ENCODE measurements around the gene SELENOI. TPM values are rescaled to one million over a fixed set of nuclear protein-coding genes. Genes with fewer than 3 reads are reported as not detected.
A peak's percentile ranks its signal among the peaks of the same experiment; 100 is the strongest.

SELENOI gene
- total RNA-seq, 1 experiment from 2014 or later = 75.4 TPM

DNA sequence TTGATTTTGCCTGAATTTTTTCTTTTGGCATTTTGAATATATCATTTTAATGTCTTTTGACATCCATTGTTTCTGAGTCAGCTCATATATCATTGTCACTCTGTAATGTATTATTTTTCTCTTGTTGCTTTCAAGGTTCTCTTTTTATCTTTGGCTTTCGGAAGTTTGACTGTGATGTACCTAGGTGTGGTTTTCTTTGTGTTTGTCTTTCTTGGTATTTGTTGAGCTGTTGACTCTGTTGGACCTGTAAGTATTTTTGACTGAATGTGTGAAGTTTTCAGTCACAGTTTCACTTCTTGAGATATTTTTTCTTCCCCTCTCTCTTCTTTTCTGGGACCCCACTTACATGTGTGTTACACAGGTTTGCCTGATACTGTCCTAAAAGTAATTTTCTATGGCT lies 30.9 kb downstream of the SELENOI start:
- Mint-ChIP-seq H3K27me3 (ENCODE audit: unreplicated experiment) (no peaks in the 10 kb centered on the region), H3K36me3 (ENCODE audit: insufficient read depth, unreplicated experiment) (peaks cover 30% of the 10 kb centered on the region), H3K4me3 (ENCODE audit: low read depth, unreplicated experiment) (no peak overlapping the region), H3K4me1 (ENCODE audit: low read depth, unreplicated experiment) (no peaks in the 10 kb centered on the region), H3K27ac (ENCODE audit: unreplicated experiment) (no peak overlapping the region), H3K9me3 (ENCODE audit: low read depth, unreplicated experiment) (no peaks in the 10 kb centered on the region)
- no peak for DNase-seq
- no TSS peak for BruUV-seq (replicated peaks)
- TF ChIP-seq, protein P1, sequence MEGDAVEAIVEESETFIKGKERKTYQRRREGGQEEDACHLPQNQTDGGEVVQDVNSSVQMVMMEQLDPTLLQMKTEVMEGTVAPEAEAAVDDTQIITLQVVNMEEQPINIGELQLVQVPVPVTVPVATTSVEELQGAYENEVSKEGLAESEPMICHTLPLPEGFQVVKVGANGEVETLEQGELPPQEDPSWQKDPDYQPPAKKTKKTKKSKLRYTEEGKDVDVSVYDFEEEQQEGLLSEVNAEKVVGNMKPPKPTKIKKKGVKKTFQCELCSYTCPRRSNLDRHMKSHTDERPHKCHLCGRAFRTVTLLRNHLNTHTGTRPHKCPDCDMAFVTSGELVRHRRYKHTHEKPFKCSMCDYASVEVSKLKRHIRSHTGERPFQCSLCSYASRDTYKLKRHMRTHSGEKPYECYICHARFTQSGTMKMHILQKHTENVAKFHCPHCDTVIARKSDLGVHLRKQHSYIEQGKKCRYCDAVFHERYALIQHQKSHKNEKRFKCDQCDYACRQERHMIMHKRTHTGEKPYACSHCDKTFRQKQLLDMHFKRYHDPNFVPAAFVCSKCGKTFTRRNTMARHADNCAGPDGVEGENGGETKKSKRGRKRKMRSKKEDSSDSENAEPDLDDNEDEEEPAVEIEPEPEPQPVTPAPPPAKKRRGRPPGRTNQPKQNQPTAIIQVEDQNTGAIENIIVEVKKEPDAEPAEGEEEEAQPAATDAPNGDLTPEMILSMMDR (IDR thresholded peaks at IDR 0.05; ENCODE audit: unreplicated experiment) = no peak
- intact Hi-C loops (cut with micrococcal nuclease; ENCODE audit: unreplicated experiment) = no loop called here
- CTCF ChIA-PET = no interaction called here

DNA sequence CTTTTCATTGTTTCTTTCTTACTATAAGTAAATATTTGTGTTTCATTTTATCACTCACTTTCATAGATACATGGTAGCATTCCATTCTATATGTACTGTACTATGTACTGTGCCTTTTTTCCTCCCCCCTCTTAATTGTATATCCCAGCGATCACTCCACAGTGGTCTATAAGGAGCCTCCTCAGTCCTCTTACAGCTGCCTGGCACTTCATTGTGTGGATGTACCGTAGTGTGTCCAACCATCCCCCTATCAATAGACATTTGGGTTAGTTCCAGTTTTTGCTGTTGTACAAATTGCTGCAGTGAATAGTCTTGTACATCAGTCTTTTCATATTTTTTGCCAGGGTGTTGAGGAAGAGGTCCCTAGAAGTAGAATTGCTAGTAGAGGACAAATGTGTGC lies 34.3 kb downstream of the SELENOI start:
- Mint-ChIP-seq H3K27me3 (ENCODE audit: unreplicated experiment) (no peaks in the 10 kb centered on the region), H3K36me3 (ENCODE audit: insufficient read depth, unreplicated experiment) (peaks cover 30% of the 10 kb centered on the region), H3K27ac (ENCODE audit: unreplicated experiment) (no peak overlapping the region), H3K9me3 (ENCODE audit: low read depth, unreplicated experiment) (no peaks in the 10 kb centered on the region), H3K4me3 (ENCODE audit: low read depth, unreplicated experiment) (no peak overlapping the region), H3K4me1 (ENCODE audit: low read depth, unreplicated experiment) (no peaks in the 10 kb centered on the region)
- no TSS peak for BruUV-seq (replicated peaks)
- CTCF ChIA-PET = no interaction called here
- TF ChIP-seq, protein P1 (IDR thresholded peaks at IDR 0.05; ENCODE audit: unreplicated experiment) = no peak
- intact Hi-C loops (cut with micrococcal nuclease; ENCODE audit: unreplicated experiment) = no loop called here
- DNase-seq = no peak

DNA sequence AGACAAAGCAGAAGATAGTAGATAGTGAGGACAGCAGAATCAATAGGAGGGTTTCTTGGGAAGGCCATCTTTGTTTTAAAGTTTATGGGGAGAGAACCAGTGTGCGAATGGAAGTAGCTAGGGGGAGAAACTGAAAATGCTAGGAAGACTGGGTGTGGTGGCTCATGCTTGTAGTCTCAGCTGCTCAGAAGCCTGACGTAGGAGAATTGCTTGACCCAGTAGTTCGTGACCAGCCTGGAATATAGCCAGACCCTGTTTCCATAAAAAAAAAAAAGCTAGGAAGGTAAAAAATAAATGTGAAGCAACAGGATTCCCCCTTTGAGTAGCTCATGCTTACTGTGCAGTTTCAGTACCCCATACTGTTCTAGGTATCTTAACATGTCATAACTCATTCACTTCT lies 36.6 kb downstream of the SELENOI start:
- H3K36me3 Mint-ChIP-seq (ENCODE audit: insufficient read depth, unreplicated experiment) = peaks cover 32% of the 10 kb centered on the region
- no peak for DNase-seq
- H3K4me3 Mint-ChIP-seq (ENCODE audit: low read depth, unreplicated experiment) = no peak overlapping the region
- CTCF ChIA-PET = no interaction called here
- intact Hi-C loops (cut with micrococcal nuclease; ENCODE audit: unreplicated experiment) = no loop called here
- BruUV-seq (replicated peaks) = no TSS peak
- H3K27ac Mint-ChIP-seq (ENCODE audit: unreplicated experiment) = peak overlapping the region; percentile 52
- TF ChIP-seq, protein P1 (IDR thresholded peaks at IDR 0.05; ENCODE audit: unreplicated experiment) = no peak
- H3K9me3 Mint-ChIP-seq (ENCODE audit: low read depth, unreplicated experiment) = no peaks in the 10 kb centered on the region
- H3K4me1 Mint-ChIP-seq (ENCODE audit: low read depth, unreplicated experiment) = no peaks in the 10 kb centered on the region
- H3K27me3 Mint-ChIP-seq (ENCODE audit: unreplicated experiment) = no peaks in the 10 kb centered on the region

DNA sequence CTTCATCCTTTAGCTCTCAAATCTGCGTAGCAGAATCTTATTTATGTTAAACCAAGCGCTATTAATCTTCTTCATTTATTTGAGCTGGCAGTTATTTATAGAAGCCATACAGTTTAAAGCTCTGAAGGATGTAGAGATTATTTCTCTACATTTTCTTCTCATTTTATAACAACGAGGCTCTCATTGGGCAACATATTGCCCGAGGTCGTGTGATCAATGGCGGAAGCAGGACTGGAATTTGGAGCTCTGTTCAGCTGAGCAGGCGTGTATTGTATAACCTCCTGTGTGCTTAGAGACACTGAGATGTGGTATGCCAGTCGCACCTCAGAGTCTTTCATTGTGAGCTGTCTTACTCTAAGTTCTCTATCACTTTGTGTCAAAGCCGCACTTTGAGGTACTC lies 38.2 kb downstream of the SELENOI start:
- Mint-ChIP-seq H3K4me3 (ENCODE audit: low read depth, unreplicated experiment) (no peak overlapping the region), H3K27ac (ENCODE audit: unreplicated experiment) (no peak overlapping the region), H3K4me1 (ENCODE audit: low read depth, unreplicated experiment) (no peaks in the 10 kb centered on the region), H3K36me3 (ENCODE audit: insufficient read depth, unreplicated experiment) (peaks cover 23% of the 10 kb centered on the region), H3K27me3 (ENCODE audit: unreplicated experiment) (no peaks in the 10 kb centered on the region), H3K9me3 (ENCODE audit: low read depth, unreplicated experiment) (no peaks in the 10 kb centered on the region)
- intact Hi-C loops (cut with micrococcal nuclease; ENCODE audit: unreplicated experiment) = no loop called here
- TF ChIP-seq, protein P1 (IDR thresholded peaks at IDR 0.05; ENCODE audit: unreplicated experiment) = no peak
- DNase-seq = no peak
- no TSS peak for BruUV-seq (replicated peaks)
- CTCF ChIA-PET = interaction anchor here (1.1 kb wide), 1 partner anchor 36 kb away, joined by 3 read pairs; no protein-coding TSS in a partner anchor

Measured in Calu3 (cell line).